ENCODE data around the gene WNT9A. TPM values are rescaled to one million over a fixed set of nuclear protein-coding genes. Genes with fewer than 3 reads are reported as not detected.
"Not testable (repeated sequence)": the region's sequence is repeated elsewhere in the genome, so short reads cannot be mapped to it uniquely, and the experiment has no call there.

The WNT9A gene
- total RNA-seq (under 1 TPM in 1 of 5 experiments, not detected in 4; 0.29 TPM), polyA plus RNA-seq (not detected), total RNA-seq (not detected)

- POLR2A ChIA-PET: interaction anchor here (0.5 to 1.2 kb wide), 3 partner anchors 17 to 186 kb away, joined by 3 to 5 read pairs (median 3); no protein-coding TSS in a partner anchor
- H3K27ac ChIP-seq (ENCODE audit: low read depth, low read length): no peak within 1 kb of the TSS
- DNase-seq (peak in 1 of 9 donors; percentile 28), ATAC-seq (peak; percentile 35)
- intact Hi-C loops (cut with micrococcal nuclease): loop anchor here (2.0 to 5.0 kb wide), 3 partner anchors 61 to 467 kb away; no protein-coding TSS in a partner anchor
- H3K27me3 ChIP-seq (ENCODE audit: control insufficient read depth in 2 of 2, insufficient read depth in 2 of 2, low read length in 2 of 2): no peaks in the 10 kb centered on the region
- H3K36me3 ChIP-seq (ENCODE audit: control insufficient read depth in 2 of 3, insufficient read depth in 3 of 3, low read length in 3 of 3): no peaks in the 10 kb centered on the region
- H3K4me1 ChIP-seq (ENCODE audit: control insufficient read depth in 2 of 2, insufficient read depth in 2 of 2, low read length in 2 of 2): peaks cover 0 to 7% of the 10 kb centered on the region in 2 donors
- H3K36me3 Mint-ChIP-seq: no peaks in the 10 kb centered on the region
- no peak within 1 kb of the TSS for H3K27ac Mint-ChIP-seq
- H3K4me1 Mint-ChIP-seq: peaks cover 6 to 12% (median 8%) of the 10 kb centered on the region in 7 donors
- peak within 1 kb of the TSS; percentile 59 to 87 (median 72) for H3K4me3 Mint-ChIP-seq
- CTCF ChIA-PET: interaction anchor here (1.2 to 2.9 kb wide), 3 partner anchors 99 to 186 kb away, joined by 4 to 21 read pairs (median 9); no protein-coding TSS in a partner anchor
- H3K9me3 ChIP-seq (ENCODE audit: control insufficient read depth in 2 of 3, low read length in 3 of 3): no peaks in the 10 kb centered on the region
- peak within 1 kb of the TSS; percentile 17 for H3K4me3 ChIP-seq (ENCODE audit: low read length)
- H3K27me3 Mint-ChIP-seq: peaks cover 8 to 36% (median 14%) of the 10 kb centered on the region in 5 donors
- H3K9me3 Mint-ChIP-seq: no peaks in the 10 kb centered on the region
Observed at GRCh38 chr1:227947676-227948492, at the start of gene WNT9A. TSS of gene WNT9A (minus strand) at chr1:227947932. CDS start at chr1:227947887, 45 bp downstream.

GRCh38 chr1:227996187-227996950 is 48.6 kb upstream of the WNT9A start:
- H3K36me3 ChIP-seq (ENCODE audit: control insufficient read depth in 2 of 3, insufficient read depth in 3 of 3, low read length in 3 of 3): no peaks in the 10 kb centered on the region

GRCh38 chr1:227994632-227995300 is 47.0 kb upstream of the WNT9A start:
- H3K4me1 ChIP-seq (ENCODE audit: control insufficient read depth in 2 of 2, insufficient read depth in 2 of 2, low read length in 2 of 2): no peaks in the 10 kb centered on the region
- peaks cover 0 to 12% (median 0%) of the 10 kb centered on the region in 5 donors for H3K36me3 Mint-ChIP-seq
- H3K27me3 ChIP-seq (ENCODE audit: control insufficient read depth in 2 of 2, insufficient read depth in 2 of 2, low read length in 2 of 2): no peaks in the 10 kb centered on the region
- intact Hi-C loops (cut with micrococcal nuclease): no loop called here
- CTCF ChIA-PET: no interaction called here
- no peak overlapping the region for H3K27ac Mint-ChIP-seq
- no peak overlapping the region for H3K4me3 Mint-ChIP-seq
- H3K4me1 Mint-ChIP-seq: no peaks in the 10 kb centered on the region
- DNase-seq: no peak
- ATAC-seq: no peak
- no peak overlapping the region for H3K27ac ChIP-seq (ENCODE audit: low read depth, low read length)
- peaks cover 0 to 23% (median 0%) of the 10 kb centered on the region in 3 experiments for H3K9me3 ChIP-seq (ENCODE audit: control insufficient read depth in 2 of 3, low read length in 3 of 3)
- H3K9me3 Mint-ChIP-seq: peaks cover 7 to 49% (median 15%) of the 10 kb centered on the region in 11 donors
- POLR2A ChIA-PET: no interaction called here
- no peak overlapping the region for H3K4me3 ChIP-seq (ENCODE audit: low read length)
- H3K27me3 Mint-ChIP-seq: peaks cover 9 to 31% (median 17%) of the 10 kb centered on the region in 5 donors
- H3K36me3 ChIP-seq (ENCODE audit: control insufficient read depth in 2 of 3, insufficient read depth in 3 of 3, low read length in 3 of 3): no peaks in the 10 kb centered on the region

More at GRCh38 chr1:227996187-227996950, 48.6 kb upstream of the WNT9A start:
- Histone ChIP-seq H3K4me3 (ENCODE audit: low read length) (no peak overlapping the region), H3K27ac (ENCODE audit: low read depth, low read length) (no peak overlapping the region), H3K27me3 (ENCODE audit: control insufficient read depth in 2 of 2, insufficient read depth in 2 of 2, low read length in 2 of 2) (no peaks in the 10 kb centered on the region), H3K4me1 (ENCODE audit: control insufficient read depth in 2 of 2, insufficient read depth in 2 of 2, low read length in 2 of 2) (no peaks in the 10 kb centered on the region), H3K9me3 (ENCODE audit: control insufficient read depth in 2 of 3, low read length in 3 of 3) (peaks cover 0 to 23% (median 0%) of the 10 kb centered on the region in 3 experiments)
- ChIA-PET CTCF (interaction anchor here (0.6 kb wide), 1 partner anchor 516 kb away, joined by 3 read pairs; no protein-coding TSS in a partner anchor), POLR2A (no interaction called here)
- peaks cover 0 to 12% (median 0%) of the 10 kb centered on the region in 5 donors for H3K36me3 Mint-ChIP-seq
- no peak overlapping the region for H3K27ac Mint-ChIP-seq
- ATAC-seq (no peak), DNase-seq (no peak)
- no peaks in the 10 kb centered on the region for H3K4me1 Mint-ChIP-seq
- H3K9me3 Mint-ChIP-seq: peaks cover 7 to 45% (median 15%) of the 10 kb centered on the region in 11 donors
- intact Hi-C loops (cut with micrococcal nuclease): no loop called here
- H3K27me3 Mint-ChIP-seq: peaks cover 4 to 28% (median 15%) of the 10 kb centered on the region in 5 donors
- no peak overlapping the region for H3K4me3 Mint-ChIP-seq

GRCh38 chr1:227987181-227987580 is 39.4 kb upstream of the WNT9A start:
- no peak overlapping the region for H3K4me3 Mint-ChIP-seq
- ATAC-seq: no peak
- CTCF ChIA-PET: interaction anchor here (0.6 kb wide), 1 partner anchor 31 kb away, joined by 4 read pairs; no protein-coding TSS in a partner anchor

GRCh38 chr1:227975583-227976283 is 28.0 kb upstream of the WNT9A start:
- H3K4me3 ChIP-seq (ENCODE audit: low read length); DNase-seq; ATAC-seq; H3K36me3 ChIP-seq (ENCODE audit: control insufficient read depth in 2 of 3, insufficient read depth in 3 of 3, low read length in 3 of 3); CTCF ChIA-PET; H3K4me1 Mint-ChIP-seq; intact Hi-C loops (cut with micrococcal nuclease); H3K4me1 ChIP-seq (ENCODE audit: control insufficient read depth in 2 of 2, insufficient read depth in 2 of 2, low read length in 2 of 2); H3K9me3 Mint-ChIP-seq; POLR2A ChIA-PET; H3K27ac ChIP-seq (ENCODE audit: low read depth, low read length); H3K4me3 Mint-ChIP-seq; H3K9me3 ChIP-seq (ENCODE audit: control insufficient read depth in 2 of 3, low read length in 3 of 3); H3K27ac Mint-ChIP-seq; H3K36me3 Mint-ChIP-seq; H3K27me3 ChIP-seq (ENCODE audit: control insufficient read depth in 2 of 2, insufficient read depth in 2 of 2, low read length in 2 of 2); H3K27me3 Mint-ChIP-seq: not testable (repeated sequence)

More at GRCh38 chr1:227987181-227987580, 39.4 kb upstream of the WNT9A start:
- Histone ChIP-seq H3K27me3 (ENCODE audit: control insufficient read depth in 2 of 2, insufficient read depth in 2 of 2, low read length in 2 of 2) (peaks cover 0 to 6% of the 10 kb centered on the region in 2 donors), H3K36me3 (ENCODE audit: control insufficient read depth in 2 of 3, insufficient read depth in 3 of 3, low read length in 3 of 3) (no peaks in the 10 kb centered on the region), H3K4me3 (ENCODE audit: low read length) (no peak overlapping the region), H3K9me3 (ENCODE audit: control insufficient read depth in 2 of 3, low read length in 3 of 3) (no peaks in the 10 kb centered on the region), H3K4me1 (ENCODE audit: control insufficient read depth in 2 of 2, insufficient read depth in 2 of 2, low read length in 2 of 2) (no peaks in the 10 kb centered on the region), H3K27ac (ENCODE audit: low read depth, low read length) (no peak overlapping the region)
- POLR2A ChIA-PET: no interaction called here
- H3K36me3 Mint-ChIP-seq: peaks cover 0 to 6% (median 5%) of the 10 kb centered on the region in 5 donors
- H3K4me1 Mint-ChIP-seq: no peaks in the 10 kb centered on the region
- intact Hi-C loops (cut with micrococcal nuclease): no loop called here
- no peak for DNase-seq
- H3K9me3 Mint-ChIP-seq: peaks cover 1 to 19% (median 6%) of the 10 kb centered on the region in 11 donors
- no peak overlapping the region for H3K27ac Mint-ChIP-seq
- peaks cover 27 to 50% (median 38%) of the 10 kb centered on the region in 5 donors for H3K27me3 Mint-ChIP-seq

Measured in naive thymus-derived CD4-positive, alpha-beta T cell (primary cell).